Astrocyte (in vitro differentiated cells and primary cell): Measurements from ENCODE around the gene IGSF21.

Experiments
- EZH2 ChIP-seq: IDR thresholded peaks from 2 replicates; pipeline ENCODE4 v1.6.1; 2012; ENCODE audit warnings: mild to moderate bottlenecking, low read length, inconsistent platforms; ENCODE audit not compliant: insufficient read depth
- TF ChIP-seq, protein P1 (sequence below): IDR thresholded peaks from 2 replicates; pipeline ENCODE4 v1.5.1; 2011; ENCODE audit warnings: low read depth, mild to moderate bottlenecking, inconsistent platforms, low read length, moderate library complexity; ENCODE audit not compliant: insufficient read depth

DNA sequence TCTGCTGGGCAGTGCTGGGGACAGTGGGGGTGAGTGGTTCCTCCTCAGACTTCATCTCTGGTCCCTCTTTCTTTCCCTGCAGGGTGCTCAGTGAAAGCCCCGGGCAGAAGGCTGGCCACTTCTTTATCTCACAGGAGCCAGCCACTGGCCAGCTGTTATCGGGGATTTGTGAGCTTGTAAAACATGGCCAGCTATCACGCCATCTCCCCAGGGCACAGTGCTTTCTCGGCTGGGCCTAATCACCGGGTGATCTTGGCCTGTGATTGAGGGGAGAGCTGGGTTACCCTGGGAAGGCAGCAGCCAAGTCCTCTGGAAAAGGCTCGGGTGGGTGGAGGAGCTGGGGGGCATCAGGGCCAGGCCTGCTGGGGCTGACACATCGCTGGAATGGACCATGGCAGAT lies 83.0 kb downstream of the IGSF21 start:
- TF ChIP-seq EZH2: no peak
- TF ChIP-seq, protein P1, sequence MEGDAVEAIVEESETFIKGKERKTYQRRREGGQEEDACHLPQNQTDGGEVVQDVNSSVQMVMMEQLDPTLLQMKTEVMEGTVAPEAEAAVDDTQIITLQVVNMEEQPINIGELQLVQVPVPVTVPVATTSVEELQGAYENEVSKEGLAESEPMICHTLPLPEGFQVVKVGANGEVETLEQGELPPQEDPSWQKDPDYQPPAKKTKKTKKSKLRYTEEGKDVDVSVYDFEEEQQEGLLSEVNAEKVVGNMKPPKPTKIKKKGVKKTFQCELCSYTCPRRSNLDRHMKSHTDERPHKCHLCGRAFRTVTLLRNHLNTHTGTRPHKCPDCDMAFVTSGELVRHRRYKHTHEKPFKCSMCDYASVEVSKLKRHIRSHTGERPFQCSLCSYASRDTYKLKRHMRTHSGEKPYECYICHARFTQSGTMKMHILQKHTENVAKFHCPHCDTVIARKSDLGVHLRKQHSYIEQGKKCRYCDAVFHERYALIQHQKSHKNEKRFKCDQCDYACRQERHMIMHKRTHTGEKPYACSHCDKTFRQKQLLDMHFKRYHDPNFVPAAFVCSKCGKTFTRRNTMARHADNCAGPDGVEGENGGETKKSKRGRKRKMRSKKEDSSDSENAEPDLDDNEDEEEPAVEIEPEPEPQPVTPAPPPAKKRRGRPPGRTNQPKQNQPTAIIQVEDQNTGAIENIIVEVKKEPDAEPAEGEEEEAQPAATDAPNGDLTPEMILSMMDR: no peak
